DMS53 treated with DMSO at 0.1 percent for 48 hours (cell line): ENCODE data around the gene DUSP19.

Experiments
- DNase-seq: peaks from one replicate; lab custom pipeline; 2025; ENCODE audit not compliant: unreplicated experiment; lab: John Stamatoyannopoulos, UW

The DUSP19 gene

DNA sequence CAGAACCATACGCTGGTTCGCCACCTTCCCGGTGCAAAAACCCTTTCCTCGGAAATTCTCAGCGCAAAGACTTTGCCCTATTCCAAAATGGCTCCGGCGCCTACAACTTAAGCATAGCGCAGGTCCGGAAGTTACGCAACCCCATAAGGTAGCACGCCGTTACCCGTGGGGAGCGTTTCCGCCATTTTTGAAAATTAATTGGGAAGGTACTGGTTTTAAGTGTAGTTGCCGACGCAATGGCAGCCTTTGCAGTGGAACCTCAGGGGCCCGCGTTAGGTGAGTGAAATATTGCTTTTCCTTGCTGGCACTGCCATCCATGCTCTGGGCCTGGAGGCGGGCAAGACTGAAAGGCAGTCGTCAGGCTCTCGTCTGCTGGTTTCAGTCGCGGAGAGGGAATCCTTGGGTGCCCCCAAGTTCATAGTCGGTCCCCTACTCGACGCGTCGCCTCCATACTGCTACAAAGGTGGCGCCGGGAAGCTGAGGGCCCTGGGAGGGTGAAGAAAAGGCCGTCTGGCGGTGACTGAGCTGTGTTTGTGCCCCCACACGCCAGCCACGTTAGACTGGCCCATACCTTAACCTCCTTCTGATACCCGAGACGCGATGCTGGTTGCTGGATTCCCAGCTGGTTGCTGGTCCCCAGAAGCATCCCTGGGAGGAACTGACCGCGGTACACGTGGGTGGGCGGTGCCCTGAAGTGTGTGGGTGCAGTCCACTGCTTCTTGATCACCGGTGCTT is 45.8 kb downstream of the DUSP19 start, which contains the start of gene NUP35:
NUP35 (plus strand) TSS at position 222 of the 735 bp plus-strand sequence; CDS start at position 237, 15 bp downstream.
- DNase-seq, result peak; percentile 99

- DNase-seq, result no peak
These were observed 46.4 kb downstream of the DUSP19 start for GRCh38 chr2:183124957-183125255.

- no peak for DNase-seq
These were observed 47.3 kb downstream of the DUSP19 start for GRCh38 chr2:183125659-183126341.

DNA sequence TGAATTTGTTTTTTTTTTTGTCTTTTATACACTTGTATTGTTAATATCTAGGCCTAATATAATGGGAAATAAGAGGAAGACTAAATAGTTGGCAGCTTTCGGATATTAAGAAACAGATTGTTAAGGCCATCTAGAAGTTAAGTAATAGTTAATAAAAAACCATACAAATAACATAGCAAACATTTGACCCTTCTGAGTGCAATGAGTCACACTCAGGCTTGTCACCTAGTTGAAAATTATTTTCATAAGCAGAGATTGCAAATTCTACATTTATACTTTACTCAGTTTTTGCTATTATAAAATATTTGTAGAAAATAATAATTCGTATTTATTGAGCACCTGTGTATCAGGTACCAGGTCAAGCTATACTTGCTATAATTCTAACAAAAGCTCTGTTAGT is 48.1 kb downstream of the DUSP19 start:
- no peak for DNase-seq

DNA sequence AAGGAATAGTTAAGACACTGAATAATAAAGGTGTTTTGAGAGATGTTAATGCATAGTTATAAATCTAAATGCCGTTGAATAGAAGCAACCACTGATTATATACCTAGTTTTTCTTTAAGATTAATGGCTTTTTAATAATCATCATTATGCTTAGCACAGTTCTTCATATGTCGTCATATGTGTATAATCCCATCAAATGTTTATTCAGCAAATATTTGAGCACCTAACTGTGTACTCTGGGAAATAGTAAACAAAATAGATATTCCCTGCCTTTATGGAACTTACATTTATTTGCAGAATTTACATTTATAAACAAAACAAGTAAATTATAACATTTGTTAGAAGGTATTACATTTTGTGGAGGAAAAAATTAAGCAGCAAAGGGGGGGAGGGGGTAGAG is 55.5 kb downstream of the DUSP19 start:
- peak; percentile 45 for DNase-seq

- DNase-seq, result no peak
These were observed 70.4 kb downstream of the DUSP19 start for GRCh38 chr2:183148955-183149354.

DNA sequence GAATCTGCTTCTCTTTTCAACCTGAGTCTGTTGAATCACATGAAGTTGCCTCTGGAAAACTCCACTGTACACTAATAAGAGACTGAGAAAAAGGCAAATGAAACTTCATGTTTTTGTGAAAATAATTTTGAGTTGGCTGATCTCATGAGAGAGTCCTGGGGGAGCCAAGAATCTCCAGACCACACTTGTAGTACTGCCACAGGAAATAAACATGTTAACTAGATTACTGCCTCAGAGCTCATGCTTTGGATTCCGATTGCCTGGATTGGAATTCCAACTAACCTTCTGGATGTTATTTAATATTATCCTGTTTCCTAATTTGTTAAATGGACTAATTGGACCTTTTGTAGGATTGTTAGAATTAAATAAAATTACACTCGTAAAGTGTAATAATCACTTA is 70.9 kb downstream of the DUSP19 start:
- DNase-seq, result no peak
